GM12864 (cell line): Measurements from ENCODE around the gene ABL2.
"Not testable (repeated sequence)": the region's sequence is repeated elsewhere in the genome, so short reads cannot be mapped to it uniquely, and the experiment has no call there.

Experiments used
- DNase-seq: peaks from one replicate; pipeline ENCODE4 v3.0.0-alpha.2; 2011; ENCODE audit warnings: low read depth
- H3K4me3 ChIP-seq: 2 replicates; pipeline ENCODE4 v1.5.1; 2011; ENCODE audit warnings: mild to moderate bottlenecking, low read depth, low read length, control low read depth
- TF ChIP-seq, protein P1 (sequence below): IDR thresholded peaks from 2 replicates; pipeline ENCODE4 v1.5.1; 2011; ENCODE audit warnings: low read depth, mild to moderate bottlenecking, moderate library complexity, low read length, control low read depth, inconsistent platforms; ENCODE audit errors: missing control alignments

Gene ABL2

DNA sequence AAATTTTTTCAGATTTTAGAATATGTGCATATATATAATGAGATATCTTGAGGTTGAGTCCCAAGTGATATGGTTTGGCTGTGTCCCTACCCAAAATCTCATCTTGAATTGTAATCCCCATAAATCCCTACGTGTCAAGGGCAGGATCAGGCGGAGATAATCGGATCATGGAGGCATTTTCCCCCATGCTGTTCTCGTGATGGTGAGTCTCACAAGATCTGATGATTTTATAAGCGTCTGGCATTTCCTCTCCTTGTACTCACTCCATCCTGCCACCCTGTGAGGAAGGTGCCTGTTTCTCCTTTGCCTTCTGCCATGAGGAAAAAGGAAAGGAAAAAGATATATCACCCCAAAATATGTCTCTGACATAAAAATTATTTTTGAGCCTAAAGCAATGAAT is 83.0 kb downstream of the ABL2 start:
- H3K4me3 ChIP-seq, result no peak overlapping the region
- TF ChIP-seq, protein P1, sequence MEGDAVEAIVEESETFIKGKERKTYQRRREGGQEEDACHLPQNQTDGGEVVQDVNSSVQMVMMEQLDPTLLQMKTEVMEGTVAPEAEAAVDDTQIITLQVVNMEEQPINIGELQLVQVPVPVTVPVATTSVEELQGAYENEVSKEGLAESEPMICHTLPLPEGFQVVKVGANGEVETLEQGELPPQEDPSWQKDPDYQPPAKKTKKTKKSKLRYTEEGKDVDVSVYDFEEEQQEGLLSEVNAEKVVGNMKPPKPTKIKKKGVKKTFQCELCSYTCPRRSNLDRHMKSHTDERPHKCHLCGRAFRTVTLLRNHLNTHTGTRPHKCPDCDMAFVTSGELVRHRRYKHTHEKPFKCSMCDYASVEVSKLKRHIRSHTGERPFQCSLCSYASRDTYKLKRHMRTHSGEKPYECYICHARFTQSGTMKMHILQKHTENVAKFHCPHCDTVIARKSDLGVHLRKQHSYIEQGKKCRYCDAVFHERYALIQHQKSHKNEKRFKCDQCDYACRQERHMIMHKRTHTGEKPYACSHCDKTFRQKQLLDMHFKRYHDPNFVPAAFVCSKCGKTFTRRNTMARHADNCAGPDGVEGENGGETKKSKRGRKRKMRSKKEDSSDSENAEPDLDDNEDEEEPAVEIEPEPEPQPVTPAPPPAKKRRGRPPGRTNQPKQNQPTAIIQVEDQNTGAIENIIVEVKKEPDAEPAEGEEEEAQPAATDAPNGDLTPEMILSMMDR, result no peak
- DNase-seq, result no peak

DNA sequence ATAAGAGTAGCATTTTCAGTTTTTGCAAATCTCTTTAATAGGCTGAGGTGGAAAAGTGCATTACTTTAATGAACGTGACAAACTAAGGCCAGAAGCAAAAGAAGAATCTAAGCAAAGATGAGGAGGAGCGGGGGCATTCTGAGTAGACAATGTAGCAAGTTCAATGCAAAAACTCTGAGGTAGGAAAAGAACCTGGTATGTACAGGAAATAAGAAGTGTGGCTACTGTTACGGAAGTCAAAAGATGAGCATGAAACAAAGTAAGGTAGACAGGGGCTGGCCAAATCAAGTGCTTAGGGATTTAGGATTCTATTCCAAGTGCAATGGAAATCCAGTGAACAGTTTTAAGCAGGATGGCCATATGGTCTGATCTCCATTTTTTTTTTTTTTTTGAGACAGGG is 84.0 kb downstream of the ABL2 start:
- no peak for DNase-seq
- TF ChIP-seq, protein P1, result no peak
- no peak overlapping the region for H3K4me3 ChIP-seq

DNA sequence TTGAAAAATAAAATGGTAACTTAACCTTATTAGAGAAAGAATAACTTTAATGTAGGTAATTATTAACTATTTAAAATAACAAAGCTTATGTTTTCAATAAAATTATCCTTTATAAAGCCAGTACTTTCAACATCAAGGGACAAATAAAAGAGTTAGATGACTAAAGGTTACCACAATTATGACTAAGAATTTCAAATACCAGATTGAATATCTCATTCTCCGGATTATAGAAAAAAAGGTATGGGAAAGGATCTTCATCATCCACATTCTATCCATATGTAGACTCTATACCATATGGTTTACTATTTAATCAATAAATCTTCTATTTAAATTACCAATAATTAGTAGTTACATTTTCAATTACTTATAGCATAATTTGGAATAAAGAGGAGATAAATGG is 84.9 kb downstream of the ABL2 start:
- DNase-seq, result no peak
- TF ChIP-seq, protein P1, result no peak

DNA sequence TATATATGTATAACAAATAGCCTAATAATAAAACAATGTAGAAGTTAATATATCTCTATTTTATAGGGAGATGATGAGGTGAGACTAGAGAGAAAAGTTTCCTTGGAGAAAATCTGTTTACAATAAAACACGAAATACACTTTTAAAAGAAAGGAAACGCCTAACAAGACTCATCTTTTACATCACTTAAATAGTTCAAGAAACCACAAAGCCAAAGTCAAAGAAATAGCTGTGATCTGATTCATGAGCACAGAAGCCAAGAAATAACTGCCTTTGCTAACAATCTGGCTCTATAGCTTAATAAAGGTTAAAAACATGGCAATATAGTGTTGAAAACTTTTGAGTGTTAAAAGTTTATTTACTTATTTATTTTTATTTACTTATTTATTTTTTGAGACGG is 86.2 kb downstream of the ABL2 start:
- DNase-seq, result no peak
- TF ChIP-seq, protein P1, result no peak
- no peak overlapping the region for H3K4me3 ChIP-seq

More for the DNA sequence above, 84.9 kb downstream of the ABL2 start:
- no peak overlapping the region for H3K4me3 ChIP-seq

DNA sequence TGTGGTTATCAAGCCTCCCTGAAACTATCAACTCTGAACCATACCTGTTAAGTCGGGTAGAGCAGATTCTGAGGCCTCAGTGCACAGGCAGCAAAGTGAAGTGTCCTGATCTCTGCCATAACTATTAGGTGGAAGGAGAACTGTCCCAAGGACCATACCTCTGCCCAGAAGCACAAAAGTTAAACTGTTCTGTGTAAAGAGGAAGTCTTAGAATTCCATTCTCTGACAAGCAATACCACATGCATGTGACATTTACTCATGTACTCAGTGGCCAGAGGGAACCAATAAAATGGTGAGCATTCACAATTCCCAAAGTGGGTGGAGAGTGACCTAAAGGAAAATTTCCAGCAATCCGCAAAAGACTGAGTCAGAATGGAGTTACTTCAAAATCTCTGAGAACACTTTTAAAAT is 86.6 kb downstream of the ABL2 start:
- TF ChIP-seq, protein P1, result no peak
- no peak overlapping the region for H3K4me3 ChIP-seq
- DNase-seq, result no peak

DNA sequence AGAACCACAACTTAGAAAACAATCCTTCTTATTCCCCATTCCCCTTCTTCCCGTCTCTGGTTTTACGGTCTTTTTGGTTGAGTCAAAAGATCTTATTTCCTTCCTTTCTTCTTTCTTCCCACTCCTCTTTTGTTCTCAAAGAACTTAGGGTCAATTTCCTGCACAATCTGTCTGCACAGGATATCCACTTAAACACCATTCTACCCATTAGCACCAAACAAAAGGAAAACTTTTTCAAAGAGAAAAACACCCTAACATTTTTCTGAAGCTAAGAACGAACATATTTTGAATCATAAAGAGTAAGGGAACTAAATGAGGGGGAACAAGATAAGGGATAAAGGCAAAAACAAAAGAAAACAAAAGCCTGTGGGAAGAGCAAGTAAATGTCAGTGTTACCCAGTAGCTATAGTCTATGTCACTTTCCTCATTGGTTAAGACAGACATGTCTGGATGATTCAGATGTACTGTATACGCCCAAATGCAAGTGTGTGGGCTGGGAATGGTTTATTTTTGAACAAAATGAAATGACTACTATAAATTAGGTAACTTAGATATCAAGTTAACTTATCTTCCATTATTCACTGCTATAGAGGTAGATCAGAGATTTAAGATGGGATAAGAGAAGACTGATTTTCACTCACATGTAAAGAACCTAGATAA is 87.8 kb downstream of the ABL2 start:
- no peak overlapping the region for H3K4me3 ChIP-seq
- TF ChIP-seq, protein P1, result no peak
- DNase-seq, result no peak

DNA sequence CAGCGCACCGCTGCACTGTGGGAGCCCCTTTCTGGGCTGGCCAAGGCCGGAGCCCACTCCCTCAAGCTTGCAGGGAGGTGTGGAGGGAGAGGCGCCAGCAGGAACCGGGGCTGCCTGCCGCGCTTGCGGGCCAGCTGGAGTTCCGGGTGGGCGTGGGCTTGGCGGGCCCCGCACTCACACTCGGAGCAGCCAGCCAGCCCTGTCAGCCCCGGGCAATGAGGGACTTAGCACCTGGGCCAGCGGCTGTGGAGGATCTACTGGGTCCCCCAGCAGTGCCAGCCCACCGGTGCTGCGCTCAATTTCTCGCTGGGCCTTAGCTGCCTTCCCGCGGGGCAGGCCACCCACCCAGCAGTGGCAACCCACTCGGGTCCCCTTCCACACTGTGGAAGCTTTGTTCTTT is 90.7 kb downstream of the ABL2 start:
- DNase-seq, H3K4me3 ChIP-seq: not testable (repeated sequence)
